ENCODE results near the gene ATXN7L1.

DNA sequence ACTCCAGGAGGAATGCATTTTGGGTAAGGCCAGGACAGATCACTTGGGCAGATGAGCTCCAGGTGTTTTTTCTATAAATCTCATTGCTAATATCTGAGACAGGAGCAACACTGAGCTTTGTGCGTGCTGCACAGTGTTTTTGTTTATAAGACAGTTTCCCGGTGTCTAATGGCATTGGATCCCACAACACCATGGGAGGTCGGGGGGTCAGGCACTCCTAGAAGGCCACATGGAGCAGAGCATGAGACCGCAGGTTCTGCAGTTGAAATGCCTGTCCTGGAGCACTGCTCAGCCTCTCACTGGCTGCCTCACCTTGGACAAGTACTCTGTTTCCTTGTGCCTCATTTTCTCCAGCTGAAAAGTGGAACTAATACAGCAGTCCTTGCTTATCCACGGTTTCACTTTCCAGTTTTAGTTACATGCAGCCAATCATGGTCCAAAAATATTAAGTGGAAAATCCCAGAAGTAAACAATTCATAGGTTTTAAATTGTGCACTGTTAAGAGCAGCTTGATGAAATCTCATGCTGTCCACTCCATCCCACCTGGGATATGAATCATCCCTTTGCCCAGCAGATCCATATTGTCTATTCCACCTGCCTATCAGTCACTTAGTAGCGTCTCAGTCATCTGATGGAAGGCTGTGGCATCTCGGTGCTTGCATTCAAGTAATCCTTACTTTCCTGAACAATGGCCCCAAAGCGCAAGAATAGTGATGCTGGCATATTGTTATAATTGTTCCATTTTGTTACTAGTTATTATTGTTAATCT is 35.2 kb downstream of the ATXN7L1 start:
- TF ChIP-seq ZNF274 (IDR thresholded peaks at IDR 0.05; ENCODE audit: low read depth, low read length) (no peak), YY1 (IDR thresholded peaks at IDR 0.05; ENCODE audit: insufficient read depth, insufficient read length) (no peak)
